HG02759 (cell line): ENCODE results near the gene LDLRAD3.

Experiments
- ATAC-seq: cut with Tn5 transposase; IDR thresholded peaks from one replicate; pipeline ENCODE4 v1.9.1; 2021; ENCODE audit warnings: mild to moderate bottlenecking, moderate library complexity; ENCODE audit not compliant: unreplicated experiment

Gene LDLRAD3

GRCh38 chr11:35924811-35925210, 19.1 kb upstream of the LDLRAD3 start:
- ATAC-seq, result no peak

GRCh38 chr11:35927104-35927503, 16.8 kb upstream of the LDLRAD3 start:
- ATAC-seq, result no peak

- ATAC-seq, result no peak
These were observed 16.2 kb upstream of the LDLRAD3 start for GRCh38 chr11:35927682-35928081.

GRCh38 chr11:35928688-35929395, 15.0 kb upstream of the LDLRAD3 start:
- ATAC-seq, result no peak

GRCh38 chr11:35930466-35930865, 13.4 kb upstream of the LDLRAD3 start:
- ATAC-seq, result no peak

- ATAC-seq, result no peak
These were observed 11.7 kb upstream of the LDLRAD3 start for GRCh38 chr11:35932121-35932520.

- no peak for ATAC-seq
These were observed 11.1 kb upstream of the LDLRAD3 start for GRCh38 chr11:35932681-35933319.

GRCh38 chr11:35933320-35933871, 10.5 kb upstream of the LDLRAD3 start:
- ATAC-seq, result no peak

- no peak for ATAC-seq
These were observed 9.6 kb upstream of the LDLRAD3 start for GRCh38 chr11:35934271-35934670.

- ATAC-seq, result no peak
These were observed 8.9 kb upstream of the LDLRAD3 start for GRCh38 chr11:35934981-35935380.

- ATAC-seq, result no peak
These were observed 8.5 kb upstream of the LDLRAD3 start for GRCh38 chr11:35935390-35935789.

- ATAC-seq, result no peak
These were observed 6.8 kb upstream of the LDLRAD3 start for GRCh38 chr11:35937111-35937510.

- ATAC-seq, result no peak
These were observed 6.2 kb upstream of the LDLRAD3 start for GRCh38 chr11:35937700-35938099.

GRCh38 chr11:35938231-35938630, 5.6 kb upstream of the LDLRAD3 start:
- no peak for ATAC-seq

- ATAC-seq, result no peak
These were observed 553 bp upstream of the LDLRAD3 start for GRCh38 chr11:35943309-35943708.

- no peak for ATAC-seq
These were observed 758 bp downstream of the LDLRAD3 start for GRCh38 chr11:35944503-35945136.

- ATAC-seq, result no peak
These were observed 1.3 kb downstream of the LDLRAD3 start for GRCh38 chr11:35945137-35945518.

GRCh38 chr11:35946766-35947165, 2.9 kb downstream of the LDLRAD3 start:
- ATAC-seq, result no peak

- ATAC-seq, result no peak
These were observed 3.6 kb downstream of the LDLRAD3 start for GRCh38 chr11:35947437-35947836.

GRCh38 chr11:35949242-35949641, 5.4 kb downstream of the LDLRAD3 start:
- no peak for ATAC-seq

- ATAC-seq, result no peak
These were observed 6.2 kb downstream of the LDLRAD3 start for GRCh38 chr11:35950082-35950481.

- ATAC-seq, result no peak
These were observed 7.8 kb downstream of the LDLRAD3 start for GRCh38 chr11:35951680-35952079.
